ENCODE results near the gene KCNIP4. TPM values are rescaled to one million over a fixed set of nuclear protein-coding genes. Genes with fewer than 3 reads are reported as not detected.

KCNIP4 gene
- total and polyA plus RNA-seq, 2 donors from 2014 or later, result 9.8 to 43.9 TPM

DNA sequence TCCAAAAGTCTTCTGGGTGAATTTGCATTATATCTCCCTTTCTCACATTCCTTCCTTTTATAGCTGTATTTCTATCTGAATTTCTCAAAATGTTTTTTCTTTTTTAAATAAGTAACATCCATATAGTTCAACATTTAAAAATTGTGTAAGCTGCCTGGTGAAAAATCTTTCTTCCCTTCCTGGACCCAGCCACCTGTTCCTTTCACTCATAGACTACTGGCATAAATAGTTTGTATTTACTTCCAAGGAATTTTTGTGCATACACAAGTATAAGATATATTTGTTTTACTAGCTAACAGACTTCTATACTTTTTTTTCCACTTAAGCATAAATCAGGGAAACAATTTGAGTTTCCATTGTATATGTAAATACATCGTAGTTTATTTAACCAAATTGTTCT, 1212.6 kb downstream of the KCNIP4 start:
- peaks cover 2 to 13% (median 4%) of the 10 kb centered on the region in 3 donors for H3K36me3 ChIP-seq (ENCODE audit: control insufficient read depth in 2 of 3, insufficient read depth in 3 of 3, low read length in 3 of 3)
- TF ChIP-seq, protein P1, sequence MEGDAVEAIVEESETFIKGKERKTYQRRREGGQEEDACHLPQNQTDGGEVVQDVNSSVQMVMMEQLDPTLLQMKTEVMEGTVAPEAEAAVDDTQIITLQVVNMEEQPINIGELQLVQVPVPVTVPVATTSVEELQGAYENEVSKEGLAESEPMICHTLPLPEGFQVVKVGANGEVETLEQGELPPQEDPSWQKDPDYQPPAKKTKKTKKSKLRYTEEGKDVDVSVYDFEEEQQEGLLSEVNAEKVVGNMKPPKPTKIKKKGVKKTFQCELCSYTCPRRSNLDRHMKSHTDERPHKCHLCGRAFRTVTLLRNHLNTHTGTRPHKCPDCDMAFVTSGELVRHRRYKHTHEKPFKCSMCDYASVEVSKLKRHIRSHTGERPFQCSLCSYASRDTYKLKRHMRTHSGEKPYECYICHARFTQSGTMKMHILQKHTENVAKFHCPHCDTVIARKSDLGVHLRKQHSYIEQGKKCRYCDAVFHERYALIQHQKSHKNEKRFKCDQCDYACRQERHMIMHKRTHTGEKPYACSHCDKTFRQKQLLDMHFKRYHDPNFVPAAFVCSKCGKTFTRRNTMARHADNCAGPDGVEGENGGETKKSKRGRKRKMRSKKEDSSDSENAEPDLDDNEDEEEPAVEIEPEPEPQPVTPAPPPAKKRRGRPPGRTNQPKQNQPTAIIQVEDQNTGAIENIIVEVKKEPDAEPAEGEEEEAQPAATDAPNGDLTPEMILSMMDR (IDR thresholded peaks at IDR 0.05; ENCODE audit: borderline replicate concordance, extremely low read depth, insufficient read depth), result no peak
- H3K4me3 ChIP-seq (ENCODE audit: low read length in 3 of 3), result no peak overlapping the region
- FAIRE-seq (no peak), DNase-seq (no peak)
- intact Hi-C loops (cut with DNase I), result no loop called here
- H3K9me3 ChIP-seq (ENCODE audit: control insufficient read depth in 2 of 3, insufficient read depth in 1 of 3, low read length in 3 of 3), result peaks cover 0 to 11% (median 0%) of the 10 kb centered on the region in 3 donors
- H3K27me3 ChIP-seq (ENCODE audit: control insufficient read depth, insufficient read depth, low read length), result no peaks in the 10 kb centered on the region
- H3K4me1 ChIP-seq (ENCODE audit: control insufficient read depth in 2 of 3, insufficient read depth in 2 of 3, low read depth in 1 of 3, low read length in 3 of 3), result no peaks in the 10 kb centered on the region
- H3K27ac ChIP-seq (ENCODE audit: low read depth in 2 of 2, low read length in 2 of 2), result no peak overlapping the region
- no peak overlapping the region for H3K9ac ChIP-seq (ENCODE audit: low read length in 3 of 3)

DNA sequence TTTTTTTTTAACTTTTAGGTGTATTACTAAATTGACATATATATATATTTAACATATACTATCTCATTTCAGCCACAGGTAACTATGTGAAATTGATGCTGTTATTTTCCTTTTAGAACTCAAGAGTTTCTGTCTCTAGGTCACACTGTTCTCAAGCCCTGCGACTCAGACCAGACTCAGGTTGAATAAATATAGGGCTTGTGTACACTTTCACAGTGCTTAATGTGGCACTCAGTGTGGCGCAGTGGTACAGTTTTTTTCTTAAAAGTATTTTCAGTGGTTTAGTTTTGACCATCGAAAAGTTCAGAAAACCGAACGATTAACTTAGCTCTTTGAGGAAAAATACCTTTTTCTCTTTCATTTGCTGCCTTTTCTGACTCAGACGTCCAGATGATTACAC, 1223.7 kb downstream of the KCNIP4 start:
- H3K4me1 ChIP-seq (ENCODE audit: control insufficient read depth in 2 of 3, insufficient read depth in 2 of 3, low read depth in 1 of 3, low read length in 3 of 3), result no peaks in the 10 kb centered on the region
- TF ChIP-seq, protein P1 (IDR thresholded peaks at IDR 0.05; ENCODE audit: borderline replicate concordance, extremely low read depth, insufficient read depth), result no peak
- H3K27ac ChIP-seq (ENCODE audit: low read depth in 2 of 2, low read length in 2 of 2), result no peak overlapping the region
- no peaks in the 10 kb centered on the region for H3K27me3 ChIP-seq (ENCODE audit: control insufficient read depth, insufficient read depth, low read length)
- no peaks in the 10 kb centered on the region for H3K9me3 ChIP-seq (ENCODE audit: control insufficient read depth in 2 of 3, insufficient read depth in 1 of 3, low read length in 3 of 3)
- intact Hi-C loops (cut with DNase I), result no loop called here
- no peak overlapping the region for H3K4me3 ChIP-seq (ENCODE audit: low read length in 3 of 3)
- DNase-seq, result no peak
- no peak for FAIRE-seq
- peaks cover 4 to 5% (median 5%) of the 10 kb centered on the region in 3 donors for H3K36me3 ChIP-seq (ENCODE audit: control insufficient read depth in 2 of 3, insufficient read depth in 3 of 3, low read length in 3 of 3)
- no peak overlapping the region for H3K9ac ChIP-seq (ENCODE audit: low read length in 3 of 3)

DNA sequence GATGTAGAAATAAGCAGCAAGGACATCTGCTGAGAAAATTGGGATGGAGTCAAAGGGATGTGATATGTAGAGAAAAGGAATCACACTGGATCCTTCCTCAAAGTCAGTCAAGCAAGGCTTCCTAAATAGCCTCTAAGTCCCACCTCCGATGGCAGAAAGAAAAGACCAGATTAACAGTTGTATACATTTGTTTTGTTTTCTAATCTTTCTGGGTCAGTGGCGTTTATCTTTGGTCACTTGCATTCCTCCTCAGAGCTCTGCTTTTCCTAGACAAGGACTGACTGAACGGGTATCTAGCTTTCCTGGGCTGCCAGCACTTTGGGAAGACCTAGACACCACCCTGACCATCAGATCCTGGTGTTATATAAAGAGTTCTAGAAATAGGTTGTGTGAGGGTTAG, 1225.1 kb downstream of the KCNIP4 start:
- intact Hi-C loops (cut with DNase I), result no loop called here
- DNase-seq (no peak), FAIRE-seq (no peak)
- H3K27ac ChIP-seq (ENCODE audit: low read depth in 2 of 2, low read length in 2 of 2), result no peak overlapping the region
- no peaks in the 10 kb centered on the region for H3K9me3 ChIP-seq (ENCODE audit: control insufficient read depth in 2 of 3, insufficient read depth in 1 of 3, low read length in 3 of 3)
- H3K9ac ChIP-seq (ENCODE audit: low read length in 3 of 3), result no peak overlapping the region
- TF ChIP-seq, protein P1 (IDR thresholded peaks at IDR 0.05; ENCODE audit: borderline replicate concordance, extremely low read depth, insufficient read depth), result no peak
- H3K4me1 ChIP-seq (ENCODE audit: control insufficient read depth in 2 of 3, insufficient read depth in 2 of 3, low read depth in 1 of 3, low read length in 3 of 3), result no peaks in the 10 kb centered on the region
- H3K4me3 ChIP-seq (ENCODE audit: low read length in 3 of 3), result no peak overlapping the region
- H3K27me3 ChIP-seq (ENCODE audit: control insufficient read depth, insufficient read depth, low read length), result no peaks in the 10 kb centered on the region
- peaks cover 4 to 5% (median 5%) of the 10 kb centered on the region in 3 donors for H3K36me3 ChIP-seq (ENCODE audit: control insufficient read depth in 2 of 3, insufficient read depth in 3 of 3, low read length in 3 of 3)

DNA sequence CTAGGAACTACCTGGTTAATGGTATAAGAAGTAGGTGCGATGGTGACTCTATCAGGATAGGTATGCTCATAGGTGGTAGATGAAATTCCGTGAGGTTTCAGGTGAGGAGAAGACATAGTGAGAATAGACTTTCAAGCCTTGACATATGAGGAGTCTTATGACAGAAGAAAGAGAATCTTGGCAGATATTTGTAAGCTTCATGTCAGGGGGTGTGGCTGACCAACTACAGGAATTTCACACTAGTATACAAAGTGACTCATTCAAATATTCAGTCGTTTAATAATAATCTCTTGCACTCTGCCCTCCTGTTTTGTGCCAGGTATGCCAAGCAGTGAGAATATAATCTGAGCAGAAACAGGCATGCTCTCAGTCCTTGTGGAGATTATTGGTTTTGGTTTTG, 1225.6 kb downstream of the KCNIP4 start:
- H3K9me3 ChIP-seq (ENCODE audit: control insufficient read depth in 2 of 3, insufficient read depth in 1 of 3, low read length in 3 of 3), result no peaks in the 10 kb centered on the region
- DNase-seq (no peak), FAIRE-seq (no peak)
- peaks cover 4 to 5% (median 5%) of the 10 kb centered on the region in 3 donors for H3K36me3 ChIP-seq (ENCODE audit: control insufficient read depth in 2 of 3, insufficient read depth in 3 of 3, low read length in 3 of 3)
- no peaks in the 10 kb centered on the region for H3K4me1 ChIP-seq (ENCODE audit: control insufficient read depth in 2 of 3, insufficient read depth in 2 of 3, low read depth in 1 of 3, low read length in 3 of 3)
- no peaks in the 10 kb centered on the region for H3K27me3 ChIP-seq (ENCODE audit: control insufficient read depth, insufficient read depth, low read length)
- H3K27ac ChIP-seq (ENCODE audit: low read depth in 2 of 2, low read length in 2 of 2), result no peak overlapping the region
- intact Hi-C loops (cut with DNase I), result no loop called here
- no peak overlapping the region for H3K4me3 ChIP-seq (ENCODE audit: low read length in 3 of 3)
- TF ChIP-seq, protein P1 (IDR thresholded peaks at IDR 0.05; ENCODE audit: borderline replicate concordance, extremely low read depth, insufficient read depth), result no peak
- H3K9ac ChIP-seq (ENCODE audit: low read length in 3 of 3), result no peak overlapping the region

Measured in kidney (tissue), 14 donors.